Left lung (tissue), 10 donors: Measurements from ENCODE around the gene RFLNA. TPM values are rescaled to one million over a fixed set of nuclear protein-coding genes. Genes with fewer than 3 reads are reported as not detected.

ENCODE experiments used
- ATAC-seq: fragments of 200-7000 bp; cut with Tn5 transposase; one replicate; pipeline ENCODE4 v1.9.1; 2020; ENCODE audit warnings: moderate library complexity
- DNase-seq, 4 donors: peaks; one replicate each; pipeline ENCODE4 v3.0.0-alpha.2; 2013 to 2020
- H3K27ac ChIP-seq, 2 donors: fragments of 200-600 bp; sonication (generic) in 1 of 2; one replicate each; pipeline versions ENCODE4 v1.5.0 to v1.8.0; 2020 to 2021
- H3K27me3 ChIP-seq, 2 donors: fragments of 200-600 bp; sonication (generic) in 1 of 2; one replicate each; pipeline versions ENCODE4 v1.5.0 to v1.8.0; 2020 to 2021
- H3K36me3 ChIP-seq, 2 donors: fragments of 200-600 bp; sonication (generic) in 1 of 2; one replicate each; pipeline versions ENCODE4 v1.5.0 to v1.8.0; 2020 to 2021
- H3K4me1 ChIP-seq, 2 donors: fragments of 200-600 bp; one replicate each; pipeline ENCODE4 v1.8.0; 2021
- H3K4me3 ChIP-seq, 2 donors: fragments of 200-600 bp; sonication (generic) in 1 of 2; one replicate each; pipeline versions ENCODE4 v1.5.0 to v1.8.0; 2020 to 2021; ENCODE audit warnings: mild to moderate bottlenecking in 1 of 2
- H3K9me3 ChIP-seq, 2 donors: fragments of 200-600 bp; sonication (generic) in 1 of 2; one replicate each; pipeline versions ENCODE4 v1.5.0 to v1.8.0; 2020 to 2021
- CTCF ChIP-seq, 2 donors: fragments of 200-600 bp; sonication (generic) in 1 of 2; IDR thresholded peaks; one replicate each; pipeline versions ENCODE4 v1.5.0 to v1.8.0; 2021; ENCODE audit warnings: antibody characterized with exemption in 2 of 2
- intact Hi-C, 2 donors: fragments of 100-400 bp; cut with DNase I; formaldehyde crosslinking; loops; one replicate each; pipeline versions ENCODE4 v1.11.2 to v1.14.2; 2022
- polyA plus RNA-seq, 6 donors: library from polyadenylated mRNA; unstranded; fragments of 120-200 nt; gene quantifications; one replicate each; pipeline ENCODE4 v1.2.1, GENCODE V29; 2013; ENCODE audit not compliant: insufficient read length in 6 of 6
- total RNA-seq, 2 donors: library from RNA; stranded (reverse); fragmentation: NEBNext Ultra II Directional; extraction: Animal tissue kit (Norgen Biotek cat#: 25700); gene quantifications; one replicate each; pipeline ENCODE4 v1.2.1, GENCODE V29; 2021
- donor health status: DM: no; HTN: yes; CAD: no.
- donor health status: DM: no; HTN: no; CAD: no.

Gene RFLNA
- total and polyA plus RNA-seq, 8 donors: 1.4 to 4.7 (median 3.0) TPM

- no peaks in the 10 kb centered on the region for H3K4me1 ChIP-seq
- no peak overlapping the region for H3K4me3 ChIP-seq
- no peaks in the 10 kb centered on the region for H3K9me3 ChIP-seq
- no peak overlapping the region for H3K27ac ChIP-seq
- no peak for DNase-seq
- ATAC-seq: no peak
- TF ChIP-seq CTCF (IDR thresholded peaks at IDR 0.05): no peak
- peaks cover 4 to 92% of the 10 kb centered on the region in 2 donors for H3K36me3 ChIP-seq
- H3K27me3 ChIP-seq: no peaks in the 10 kb centered on the region
- intact Hi-C loops: no loop called here
Measured at GRCh38 chr12:124340080-124340900, 45.4 kb downstream of the RFLNA start.

- intact Hi-C loops: no loop called here
- Histone ChIP-seq H3K36me3 (peaks cover 4 to 92% of the 10 kb centered on the region in 2 donors), H3K27ac (no peak overlapping the region), H3K27me3 (no peaks in the 10 kb centered on the region), H3K9me3 (no peaks in the 10 kb centered on the region), H3K4me1 (no peaks in the 10 kb centered on the region), H3K4me3 (no peak overlapping the region)
- TF ChIP-seq CTCF (IDR thresholded peaks at IDR 0.05): no peak
- DNase-seq: no peak
- ATAC-seq: no peak
Measured at GRCh38 chr12:124341645-124342069, 46.8 kb downstream of the RFLNA start.

- Histone ChIP-seq H3K27me3 (no peaks in the 10 kb centered on the region), H3K27ac (no peak overlapping the region), H3K4me1 (no peaks in the 10 kb centered on the region), H3K4me3 (no peak overlapping the region), H3K9me3 (no peaks in the 10 kb centered on the region), H3K36me3 (peaks cover 4 to 96% of the 10 kb centered on the region in 2 donors)
- ATAC-seq (no peak), DNase-seq (no peak)
- intact Hi-C loops: no loop called here
- TF ChIP-seq CTCF (IDR thresholded peaks at IDR 0.05): no peak
Measured at GRCh38 chr12:124344022-124344421, 49.1 kb downstream of the RFLNA start.

- no peaks in the 10 kb centered on the region for H3K9me3 ChIP-seq
- H3K27me3 ChIP-seq: no peaks in the 10 kb centered on the region
- intact Hi-C loops: no loop called here
- no peak overlapping the region for H3K27ac ChIP-seq
- no peaks in the 10 kb centered on the region for H3K4me1 ChIP-seq
- TF ChIP-seq CTCF (IDR thresholded peaks at IDR 0.05): no peak
- peaks cover 4 to 100% of the 10 kb centered on the region in 2 donors for H3K36me3 ChIP-seq
- ATAC-seq (no peak), DNase-seq (no peak)
- no peak overlapping the region for H3K4me3 ChIP-seq
Measured at GRCh38 chr12:124344526-124344925, 49.6 kb downstream of the RFLNA start.

GRCh38 chr12:124345795-124346194 lies 50.9 kb downstream of the RFLNA start:
- Histone ChIP-seq H3K9me3 (no peaks in the 10 kb centered on the region), H3K4me3 (no peak overlapping the region), H3K36me3 (peaks cover 4 to 100% of the 10 kb centered on the region in 2 donors), H3K27ac (no peak overlapping the region), H3K27me3 (no peaks in the 10 kb centered on the region), H3K4me1 (no peaks in the 10 kb centered on the region)
- DNase-seq (no peak), ATAC-seq (no peak)
- no peak for TF ChIP-seq CTCF (IDR thresholded peaks at IDR 0.05)
- intact Hi-C loops: no loop called here
